GM19099 (cell line): ENCODE measurements around the gene RIPOR3.

Source experiments
- POLR2A ChIP-seq: IDR thresholded peaks from 3 replicates; pipeline ENCODE4 v1.6.1; 2011; ENCODE audit warnings: low read depth; ENCODE audit not compliant: insufficient read length; ENCODE audit errors: extremely low read depth

The RIPOR3 gene

DNA sequence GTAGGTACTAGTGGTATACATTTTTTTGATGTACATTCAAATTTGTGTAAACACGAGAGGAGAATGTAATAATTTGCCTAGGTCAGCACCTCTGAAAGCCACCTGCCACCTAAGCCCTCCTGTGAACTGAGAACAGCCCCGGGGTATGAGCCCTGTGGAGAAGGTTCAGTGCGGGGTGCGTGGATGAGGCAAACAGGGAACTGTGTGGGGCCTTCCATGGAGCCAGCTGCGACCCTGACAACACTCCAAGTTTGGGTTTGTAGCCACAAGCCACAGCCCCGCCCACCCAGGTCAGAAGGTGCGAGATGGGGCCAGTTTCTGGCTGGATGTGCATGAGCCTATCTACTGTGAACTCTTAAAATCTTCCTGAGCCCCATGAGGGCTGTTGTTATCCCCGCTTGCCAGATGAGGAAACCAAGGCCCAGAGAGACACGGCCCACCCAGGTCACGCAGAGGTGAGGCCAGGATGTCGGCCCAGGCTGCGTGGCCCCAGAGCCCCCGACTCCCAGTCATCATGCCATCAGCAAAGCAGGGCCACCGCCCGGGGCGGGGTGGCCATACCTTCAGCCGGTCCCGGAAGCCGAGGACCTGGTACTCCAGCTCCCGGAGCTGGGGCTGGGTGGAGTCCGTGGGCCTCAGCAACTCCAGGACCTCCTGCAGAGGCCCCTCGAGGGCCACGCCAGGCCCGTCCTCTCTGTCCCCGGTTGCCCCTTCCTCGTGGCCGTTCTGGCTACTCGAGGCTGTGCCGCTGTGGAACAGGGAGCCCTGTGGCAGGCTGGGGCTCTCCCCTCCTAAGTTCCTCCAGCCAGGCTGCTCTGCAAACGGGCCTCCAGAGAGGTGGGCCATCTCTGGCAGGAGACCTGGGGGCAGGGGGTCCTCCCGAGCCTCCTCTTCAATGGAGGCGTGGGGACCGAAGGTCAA lies 89.6 kb downstream of the RIPOR3 start:
- TF ChIP-seq POLR2A = no peak

DNA sequence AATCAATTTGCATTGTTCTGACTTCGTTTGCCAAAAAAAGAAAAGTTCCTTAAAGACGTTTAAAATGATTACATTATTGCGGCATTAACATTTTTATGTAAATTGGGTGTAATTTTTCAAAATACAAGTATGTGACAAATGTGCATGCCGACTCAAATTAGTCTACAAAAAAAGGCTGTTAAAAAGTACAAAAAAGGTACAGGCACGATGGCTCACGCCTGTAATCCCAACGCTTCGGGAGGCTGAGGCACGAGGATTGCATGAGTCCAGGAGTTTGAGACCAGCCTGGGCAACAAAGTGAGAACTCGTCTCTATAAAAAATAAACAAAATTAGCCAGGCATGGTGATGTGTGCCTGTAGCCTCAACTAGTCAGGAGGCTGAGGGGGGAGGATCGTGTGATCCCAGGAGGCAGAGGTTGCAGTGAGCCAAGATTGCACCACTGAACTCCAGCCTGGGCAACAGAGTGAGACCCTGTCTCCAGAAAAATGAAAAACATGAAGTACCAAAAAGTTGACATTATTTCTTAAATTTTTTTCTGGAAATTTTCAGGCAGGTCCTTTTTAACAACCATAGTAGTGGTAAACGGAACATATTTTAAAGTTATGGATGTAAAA lies 91.0 kb downstream of the RIPOR3 start:
- no peak for TF ChIP-seq POLR2A

DNA sequence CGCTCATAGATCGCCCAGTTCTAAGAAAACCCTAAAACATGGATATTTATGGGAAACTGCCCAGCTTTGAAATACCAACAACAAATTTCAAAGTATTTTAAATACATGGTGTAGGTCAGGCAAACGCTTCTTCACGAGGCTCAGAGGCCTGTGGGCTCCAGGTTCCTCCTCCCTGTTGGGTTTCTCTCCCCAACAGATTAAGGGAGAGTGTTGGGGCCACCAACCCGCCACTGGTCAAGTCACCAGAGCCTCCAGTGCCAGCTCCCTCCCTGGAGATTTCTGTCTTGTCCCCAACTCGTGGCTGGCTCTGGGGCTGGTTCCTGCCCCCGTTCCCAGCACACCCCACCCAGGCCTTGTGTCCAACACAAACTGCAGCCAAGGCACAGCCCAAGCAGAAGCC lies 93.3 kb downstream of the RIPOR3 start:
- TF ChIP-seq POLR2A = no peak

DNA sequence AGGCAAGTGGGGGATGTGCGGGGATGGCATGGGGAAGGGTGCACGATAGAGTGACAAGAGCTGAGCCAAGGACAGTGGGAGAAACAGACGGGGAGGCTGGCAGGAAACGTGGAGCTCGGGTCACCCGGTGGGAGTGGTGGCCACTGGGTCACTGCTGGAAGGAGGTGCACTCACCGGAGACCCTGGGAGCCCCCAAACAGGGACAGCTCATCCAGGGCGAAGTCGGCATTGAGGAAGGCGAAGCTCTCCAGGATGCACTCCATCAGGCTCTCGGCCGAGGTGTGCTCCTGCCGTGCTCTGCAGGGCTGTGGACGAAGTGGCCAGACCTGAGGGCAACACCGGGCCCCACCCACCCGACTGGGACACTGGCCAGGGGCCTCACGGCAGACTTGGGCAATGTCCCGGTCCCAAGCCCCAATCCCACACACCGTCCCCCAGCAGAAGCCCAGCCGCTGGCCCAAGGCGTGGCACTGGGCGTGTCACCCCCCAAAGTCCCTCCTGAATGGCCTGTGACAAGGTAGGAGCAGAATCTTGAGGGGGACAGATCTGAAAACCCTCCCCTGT lies 93.9 kb downstream of the RIPOR3 start:
- no peak for TF ChIP-seq POLR2A

DNA sequence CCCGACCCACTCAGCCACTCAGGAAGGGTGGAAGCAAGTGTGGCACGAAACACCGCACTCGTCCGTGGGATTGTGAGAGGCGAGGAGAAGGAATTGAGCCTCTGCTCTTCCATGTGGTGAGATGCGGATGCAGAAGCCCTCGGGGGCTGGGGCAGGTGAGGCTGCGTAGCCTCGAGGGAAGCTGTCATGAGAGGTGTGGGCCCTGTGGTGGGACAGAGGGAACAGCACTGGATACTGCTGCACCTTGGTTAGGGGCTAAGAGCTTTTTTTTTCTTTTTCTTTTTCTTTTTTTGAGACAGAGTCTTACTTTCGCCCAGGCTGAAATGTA lies 94.7 kb downstream of the RIPOR3 start:
- TF ChIP-seq POLR2A = no peak

DNA sequence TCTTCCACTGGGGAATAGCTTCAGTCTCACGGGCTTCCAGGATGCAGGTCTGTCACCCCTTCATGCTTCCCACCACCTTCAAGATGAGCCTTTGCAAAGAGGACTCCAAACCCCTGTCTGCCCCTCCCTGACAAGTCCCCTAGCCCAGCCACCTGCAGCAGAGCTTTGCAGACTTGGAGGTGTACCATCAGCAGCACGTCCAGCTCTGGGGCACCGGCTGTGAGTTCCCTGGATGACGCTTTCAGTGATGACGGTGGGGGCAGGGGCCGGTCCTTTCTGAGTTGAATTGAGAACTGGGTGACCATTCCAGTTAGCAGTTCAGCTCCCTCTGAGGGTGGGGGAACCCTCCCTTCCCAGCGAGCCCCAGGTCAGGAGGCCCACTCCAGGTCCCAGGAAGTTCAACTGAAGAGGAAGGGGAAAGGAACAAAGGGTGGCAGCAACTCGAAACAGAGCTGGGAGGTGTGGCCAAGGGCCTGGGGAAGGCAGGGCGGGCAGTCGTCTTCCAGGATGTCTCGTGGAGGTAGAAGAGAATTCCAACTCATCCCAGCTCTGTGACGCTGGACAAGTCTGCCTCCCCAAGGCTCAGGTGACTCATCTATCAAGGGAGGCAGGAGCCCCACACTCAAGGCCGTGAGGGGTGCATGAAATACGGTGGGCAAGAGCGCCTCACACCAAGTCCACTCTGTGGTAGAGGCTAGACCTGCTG lies 95.2 kb downstream of the RIPOR3 start:
- TF ChIP-seq POLR2A = no peak

DNA sequence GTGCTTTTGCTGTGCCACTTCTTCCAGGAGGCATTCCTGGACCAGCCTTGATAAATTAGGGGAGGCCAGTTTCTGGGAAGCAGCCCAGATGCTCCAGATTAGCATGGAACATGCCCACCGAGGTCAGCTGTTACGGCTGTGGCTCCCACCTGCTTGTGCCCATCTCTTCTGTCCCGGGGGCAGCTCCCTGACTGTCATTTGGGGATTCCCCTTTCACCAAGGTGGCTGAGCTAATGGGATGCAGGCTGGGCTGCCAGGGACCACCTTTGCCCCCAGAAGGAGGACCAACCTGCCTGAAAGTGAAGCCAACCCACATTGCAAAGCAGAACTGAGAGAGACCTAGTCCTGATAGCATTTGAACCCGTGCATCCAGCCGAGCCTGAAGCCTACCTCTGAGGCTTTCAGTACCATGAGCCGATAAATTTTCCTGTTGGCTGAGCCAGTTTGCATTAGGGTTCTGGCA lies 95.9 kb downstream of the RIPOR3 start:
- TF ChIP-seq POLR2A = no peak

DNA sequence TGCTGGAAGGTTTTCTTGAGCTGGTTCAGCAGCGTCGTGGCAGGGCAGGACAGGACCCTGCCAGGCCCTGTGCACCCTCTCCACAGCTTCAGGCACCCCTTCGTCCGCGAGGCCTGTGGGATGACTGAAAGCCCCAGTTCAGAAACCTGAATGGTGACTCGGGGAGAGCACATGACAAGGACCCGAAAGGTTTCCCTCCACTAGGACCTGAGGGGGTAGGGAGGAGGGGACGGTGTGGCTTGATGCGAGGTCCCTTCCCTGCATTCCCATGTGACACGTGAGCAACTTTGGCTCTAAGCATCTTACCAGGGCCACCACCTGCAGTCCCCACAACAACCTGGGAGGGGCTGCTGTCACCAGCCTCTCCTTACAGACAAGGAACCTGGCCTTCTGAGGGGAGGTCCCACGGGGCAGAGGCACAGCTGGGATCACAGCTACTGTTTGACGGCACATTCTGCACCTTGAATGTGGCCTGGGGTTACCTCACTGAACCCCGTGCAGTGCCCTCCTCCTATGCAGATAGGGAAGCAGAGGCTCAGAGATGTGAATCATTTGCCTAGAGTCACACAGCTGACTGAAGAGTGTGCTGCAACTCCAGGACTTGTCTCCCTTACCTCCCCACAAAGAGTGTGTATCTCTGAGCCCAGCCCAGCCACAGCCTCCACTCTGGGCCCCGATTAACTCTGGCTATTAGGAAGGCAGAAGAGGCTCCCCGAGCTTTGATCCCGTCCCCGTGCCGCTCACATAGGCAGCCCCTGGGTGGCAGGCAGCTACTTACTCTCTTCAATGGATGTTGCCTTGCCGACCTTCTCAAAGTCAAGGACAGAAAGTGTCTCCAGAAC lies 96.5 kb downstream of the RIPOR3 start:
- TF ChIP-seq POLR2A = no peak

DNA sequence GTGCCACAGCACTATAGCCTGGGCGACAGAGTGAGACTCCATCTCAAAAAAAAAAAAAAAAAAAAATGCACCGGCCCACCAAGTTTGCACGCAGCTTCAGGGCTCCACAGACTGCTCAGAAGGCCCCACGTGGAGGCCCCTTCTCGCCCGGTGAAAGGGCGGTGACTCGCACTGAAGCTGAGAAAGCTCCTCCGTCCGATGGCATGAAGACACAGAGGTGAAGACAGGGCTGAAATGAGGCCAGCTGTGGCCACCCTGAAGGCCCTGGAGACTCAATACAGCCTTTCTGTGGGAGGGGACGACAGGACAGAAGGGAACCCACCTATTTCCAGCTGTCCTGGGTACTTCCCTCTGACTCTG lies 97.1 kb downstream of the RIPOR3 start:
- no peak for TF ChIP-seq POLR2A

DNA sequence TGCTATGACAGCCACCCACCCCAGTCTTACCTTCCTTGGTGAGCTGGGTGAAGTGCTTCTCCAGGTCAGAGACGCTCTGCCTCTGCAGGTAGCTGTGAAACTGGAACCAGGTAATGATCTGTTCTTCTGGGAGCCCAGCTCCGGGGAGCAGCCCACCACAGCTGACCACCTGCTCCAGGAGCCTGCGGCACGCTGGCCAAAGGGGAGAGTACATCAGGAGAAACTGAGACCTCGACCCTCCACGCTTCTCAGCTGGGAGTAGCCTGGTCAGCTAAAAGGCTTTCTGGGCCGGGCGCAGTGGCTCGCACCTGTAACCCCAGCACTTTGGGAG lies 98.4 kb downstream of the RIPOR3 start:
- no peak for TF ChIP-seq POLR2A

DNA sequence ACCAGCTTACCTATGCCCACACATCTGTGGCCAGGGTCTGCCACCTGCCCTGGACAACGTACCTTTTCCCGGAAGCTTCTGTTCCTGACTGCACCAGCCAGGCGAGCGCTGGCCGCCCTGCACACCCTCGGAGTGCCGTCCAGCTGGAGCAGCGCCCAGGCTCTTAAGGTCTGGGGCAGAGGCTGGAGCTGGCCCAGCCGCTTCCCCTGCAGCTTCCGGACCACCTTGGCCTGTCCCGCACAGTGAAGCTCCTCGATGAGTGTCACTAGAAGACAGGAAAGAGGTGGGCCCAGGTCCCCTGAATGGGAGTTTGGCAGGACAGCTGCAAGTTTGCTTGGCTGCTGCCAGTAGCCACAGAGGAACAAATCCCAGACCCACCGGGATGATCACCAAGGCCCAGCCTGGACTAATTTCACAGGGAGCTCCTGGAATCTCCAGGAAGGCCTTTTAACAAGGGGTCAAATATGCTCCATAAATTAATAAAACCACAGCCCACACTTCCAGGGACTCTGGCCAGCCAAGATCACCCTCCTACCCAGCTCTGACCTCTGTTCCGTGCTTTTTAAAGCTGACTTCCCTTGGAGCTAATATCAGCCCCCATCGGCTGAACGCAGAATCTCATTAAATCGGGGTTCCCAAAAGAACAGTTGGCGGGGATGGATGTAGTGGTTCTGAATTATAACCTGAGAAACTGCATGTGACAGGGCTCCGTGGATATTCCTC lies 98.9 kb downstream of the RIPOR3 start:
- TF ChIP-seq POLR2A = no peak

DNA sequence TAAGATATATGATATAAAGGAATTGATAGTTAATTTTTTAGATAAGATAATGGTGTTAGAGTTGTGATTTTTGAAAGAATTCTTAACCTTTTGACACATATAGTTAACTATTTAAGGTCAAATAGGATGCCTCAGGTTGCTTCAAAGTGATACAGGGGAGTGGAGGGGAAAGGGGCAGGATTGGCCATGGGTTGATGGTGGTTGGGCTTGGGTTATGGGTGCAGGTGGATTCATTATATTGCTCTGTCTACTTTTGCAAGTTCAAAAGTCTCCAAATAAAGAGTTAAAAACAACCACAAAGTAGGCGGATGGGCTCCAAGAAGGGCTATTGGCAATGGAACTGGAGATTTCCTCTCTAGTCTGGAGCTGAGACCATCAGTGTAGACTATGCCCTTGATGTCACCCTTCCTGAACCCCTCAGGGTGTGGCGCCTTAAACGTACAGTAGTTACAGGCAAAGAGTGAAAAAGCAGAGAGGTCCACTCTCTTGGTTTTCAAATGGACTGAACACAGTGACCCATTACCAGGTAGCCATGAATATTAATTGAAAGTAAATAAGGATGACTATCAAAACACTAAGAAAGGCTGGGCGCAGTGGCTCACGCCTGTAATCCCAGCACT lies 100.0 kb downstream of the RIPOR3 start:
- TF ChIP-seq POLR2A = no peak

DNA sequence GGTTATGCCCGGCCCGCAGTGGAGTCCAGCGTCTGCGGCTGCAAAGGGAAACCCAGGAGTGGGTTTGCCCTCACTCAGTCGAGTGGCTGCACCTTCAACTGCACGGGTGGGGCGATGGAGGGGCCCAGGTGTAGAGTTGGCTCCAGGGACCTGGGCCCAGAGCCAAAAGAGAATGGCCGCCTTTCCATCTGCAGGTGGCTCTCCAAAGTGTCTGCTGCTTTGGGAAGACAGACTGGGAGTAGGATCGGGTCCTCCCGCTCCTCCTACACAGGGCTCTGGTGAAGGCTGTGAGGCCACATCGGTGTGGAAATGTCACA lies 101.0 kb downstream of the RIPOR3 start:
- no peak for TF ChIP-seq POLR2A
